NCI-H748 (cell line): ENCODE measurements around the gene ETV6.

ENCODE experiments used
- DNase-seq: peaks from one replicate; lab custom pipeline; 2025; ENCODE audit not compliant: unreplicated experiment; lab: John Stamatoyannopoulos, UW

ETV6 gene

DNA sequence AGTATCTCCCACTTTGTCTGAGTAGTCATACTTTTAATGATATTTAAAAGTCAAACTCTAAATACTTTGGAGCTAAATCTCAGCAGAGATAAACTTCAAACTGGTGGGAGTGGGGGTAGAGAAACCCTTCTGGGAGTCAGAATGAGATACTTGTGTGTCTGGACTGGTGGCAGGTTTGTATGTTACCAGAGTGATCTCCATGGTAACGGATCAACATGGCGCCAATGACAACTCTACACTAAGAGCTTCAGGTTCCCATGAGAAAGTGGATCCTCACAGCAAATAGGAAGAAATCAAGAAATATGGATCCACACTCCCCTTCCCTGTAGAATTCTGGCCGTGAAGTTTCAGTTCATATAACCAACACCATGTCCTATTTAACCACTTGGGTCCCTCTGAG is 121.9 kb downstream of the ETV6 start:
- peak; percentile 34 for DNase-seq

DNA sequence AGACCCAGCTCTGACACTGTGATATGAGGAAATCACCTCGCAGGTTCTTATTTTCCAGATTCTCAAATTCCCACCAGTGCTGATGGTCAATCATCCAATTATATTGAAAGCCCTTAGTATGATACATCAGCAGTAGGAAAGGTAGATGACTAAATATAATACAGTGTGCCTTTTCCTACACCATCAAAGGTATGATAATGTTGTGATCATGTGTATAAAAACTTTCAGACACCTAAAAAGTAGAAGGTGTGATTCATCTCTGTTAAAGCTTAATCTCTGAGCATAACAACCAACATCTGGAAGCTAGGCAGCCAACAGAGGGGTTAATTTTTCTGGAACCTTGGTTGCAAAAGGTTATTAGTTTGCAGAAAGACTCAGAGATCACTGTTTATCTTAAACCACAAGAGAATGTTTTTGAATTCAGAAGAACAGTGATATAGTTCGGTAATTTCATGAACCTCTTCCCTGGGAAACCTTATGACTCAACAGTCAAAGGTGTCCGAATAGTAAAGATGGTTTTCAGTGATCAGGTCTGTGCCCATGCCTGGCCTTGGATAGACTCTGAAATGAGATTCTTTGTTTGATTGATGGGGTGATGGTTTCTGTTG is 122.5 kb downstream of the ETV6 start:
- no peak for DNase-seq

DNA sequence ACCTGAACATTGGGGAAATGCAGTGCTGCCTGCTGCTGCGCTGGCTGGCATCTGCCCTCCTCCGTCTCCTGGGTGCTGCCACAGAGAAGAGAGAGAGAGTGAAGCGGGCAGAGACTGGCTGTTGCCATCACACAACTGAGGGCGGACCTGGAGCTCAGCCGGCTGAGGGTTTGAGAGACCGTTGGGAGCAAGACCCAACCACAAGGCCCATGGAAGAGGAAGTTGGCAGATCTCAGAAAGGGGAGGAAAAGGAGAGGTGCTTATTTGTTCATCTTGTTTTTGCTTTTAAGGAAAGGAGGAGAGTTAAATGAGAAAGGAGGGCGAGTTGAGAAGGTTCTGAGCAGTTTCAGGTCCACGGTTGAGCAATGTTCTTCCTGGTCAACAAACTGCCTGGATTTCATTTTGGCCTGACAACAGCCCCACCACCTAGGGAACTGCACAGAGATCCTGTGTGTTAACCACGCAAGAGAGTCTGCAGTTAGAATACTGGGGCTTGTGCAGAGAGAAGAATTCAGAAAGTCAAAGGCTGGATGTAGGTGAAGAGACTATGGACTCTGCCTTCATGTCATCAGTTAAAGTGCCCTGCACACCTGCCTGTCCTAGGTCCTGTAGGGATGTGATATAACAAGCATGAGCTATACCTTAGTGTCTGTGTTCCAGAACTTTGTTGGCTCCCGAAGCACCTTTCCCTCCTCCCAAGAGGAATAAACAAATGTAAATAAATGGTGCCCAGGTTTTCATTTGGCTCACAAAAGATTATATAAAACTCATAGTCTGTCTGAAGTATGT is 124.6 kb downstream of the ETV6 start:
- DNase-seq: no peak

- DNase-seq: no peak
These were observed 125.3 kb downstream of the ETV6 start for GRCh38 chr12:11774821-11775220.

DNA sequence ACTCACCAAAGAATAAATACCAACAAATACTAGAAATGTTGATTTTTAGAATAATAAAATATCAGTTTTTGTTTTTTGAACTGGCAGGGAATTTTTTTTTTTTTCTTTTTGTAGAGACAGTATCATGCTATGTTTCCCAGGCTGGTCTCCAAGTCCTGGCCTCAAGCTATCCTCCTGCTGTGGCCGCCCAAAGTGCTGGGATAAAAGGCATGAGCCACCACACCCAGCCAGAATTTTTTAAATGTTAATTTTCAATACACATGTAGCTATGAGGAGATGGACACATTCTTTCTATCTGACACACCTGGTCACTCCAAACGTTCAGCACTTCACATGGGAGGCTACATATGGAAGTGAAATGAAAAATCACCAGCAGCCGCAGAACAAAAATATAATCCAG is 126.8 kb downstream of the ETV6 start:
- DNase-seq: no peak

DNA sequence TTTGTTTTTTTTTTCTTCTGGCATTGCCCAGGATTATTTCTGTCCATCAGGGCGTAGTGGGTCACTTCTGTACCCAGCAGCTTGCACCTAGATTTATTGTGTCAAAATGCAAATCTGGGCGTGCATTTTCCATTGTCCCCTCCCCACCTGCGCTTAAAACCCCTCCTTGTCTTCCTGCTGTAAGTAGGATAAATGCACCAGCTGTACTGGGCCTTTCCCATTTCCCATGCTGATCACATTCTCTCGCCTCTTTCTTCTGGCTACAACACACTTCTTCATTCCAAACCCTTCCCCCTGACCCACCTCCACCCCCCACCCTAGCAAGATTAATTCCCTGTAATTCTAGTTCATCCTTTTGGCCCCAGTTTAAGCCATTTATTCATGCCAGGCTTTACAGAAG is 128.0 kb downstream of the ETV6 start:
- DNase-seq: no peak

GRCh38 chr12:11777962-11778361 is 128.5 kb downstream of the ETV6 start:
- DNase-seq: no peak

DNA sequence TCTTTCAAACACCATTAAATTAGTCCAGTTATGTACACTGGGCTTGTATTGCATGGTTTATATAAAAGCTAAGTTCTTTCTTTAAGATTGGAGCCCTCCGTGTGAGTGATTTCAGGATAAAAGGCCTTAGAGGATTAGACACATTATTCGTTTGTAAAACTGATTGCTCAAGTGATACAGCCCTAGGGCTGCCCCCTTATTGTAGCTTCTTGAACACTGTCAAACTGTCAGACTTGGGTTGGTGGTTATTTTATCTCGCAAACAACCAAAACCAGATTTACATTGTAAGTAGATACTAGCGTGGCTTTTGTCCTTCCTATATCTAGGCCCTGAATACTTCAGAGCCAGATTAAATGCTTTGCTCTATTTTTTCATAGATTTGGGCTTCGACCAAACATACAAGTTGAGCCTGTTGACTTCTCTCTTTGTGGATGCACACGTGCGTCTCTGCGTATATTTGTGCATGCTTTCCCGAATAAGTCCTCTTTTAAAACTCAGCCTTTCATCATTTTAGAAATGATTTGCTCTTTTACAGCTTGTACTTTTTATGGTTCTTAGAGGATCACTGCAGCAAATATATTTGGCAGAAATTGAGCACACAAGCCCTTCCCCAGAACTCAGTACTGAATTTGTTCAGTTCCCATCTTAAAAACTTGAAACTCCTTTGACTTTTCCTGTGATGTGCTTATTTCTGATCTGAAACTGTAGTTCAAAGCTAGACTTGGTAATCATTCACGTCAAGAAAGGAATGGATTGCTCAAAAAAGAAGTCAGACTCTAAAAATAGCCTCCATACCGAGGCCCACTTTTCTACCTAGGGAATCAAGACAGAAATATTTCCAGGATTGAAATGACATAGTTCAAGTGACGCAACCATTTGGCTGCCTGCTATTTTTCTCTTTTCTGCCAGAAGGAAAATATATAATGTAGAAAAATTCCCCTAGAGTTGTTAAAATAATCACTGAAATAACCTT is 129.5 kb downstream of the ETV6 start:
- no peak for DNase-seq

GRCh38 chr12:11780521-11781101 is 131.1 kb downstream of the ETV6 start:
- no peak for DNase-seq

GRCh38 chr12:11782914-11783420 is 133.5 kb downstream of the ETV6 start:
- DNase-seq: no peak

DNA sequence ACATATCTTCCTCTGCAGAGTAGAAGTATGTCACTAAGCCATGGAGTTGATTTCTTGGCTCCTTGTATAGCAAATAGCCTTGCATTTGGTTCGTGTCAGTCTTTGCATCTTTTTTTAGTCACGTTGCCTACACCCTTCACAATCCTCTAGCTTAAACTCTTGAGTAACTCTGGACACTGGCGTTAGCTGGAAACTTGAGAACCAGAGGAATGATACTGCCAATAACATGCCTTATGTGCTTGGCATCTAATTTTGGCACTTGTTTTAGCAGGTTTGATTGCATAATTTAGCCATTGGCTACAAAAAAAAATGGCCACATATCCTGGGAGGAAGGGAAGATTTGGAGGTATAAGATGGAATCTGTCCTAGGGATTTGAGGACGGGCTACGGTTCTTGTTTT is 136.2 kb downstream of the ETV6 start:
- no peak for DNase-seq

DNA sequence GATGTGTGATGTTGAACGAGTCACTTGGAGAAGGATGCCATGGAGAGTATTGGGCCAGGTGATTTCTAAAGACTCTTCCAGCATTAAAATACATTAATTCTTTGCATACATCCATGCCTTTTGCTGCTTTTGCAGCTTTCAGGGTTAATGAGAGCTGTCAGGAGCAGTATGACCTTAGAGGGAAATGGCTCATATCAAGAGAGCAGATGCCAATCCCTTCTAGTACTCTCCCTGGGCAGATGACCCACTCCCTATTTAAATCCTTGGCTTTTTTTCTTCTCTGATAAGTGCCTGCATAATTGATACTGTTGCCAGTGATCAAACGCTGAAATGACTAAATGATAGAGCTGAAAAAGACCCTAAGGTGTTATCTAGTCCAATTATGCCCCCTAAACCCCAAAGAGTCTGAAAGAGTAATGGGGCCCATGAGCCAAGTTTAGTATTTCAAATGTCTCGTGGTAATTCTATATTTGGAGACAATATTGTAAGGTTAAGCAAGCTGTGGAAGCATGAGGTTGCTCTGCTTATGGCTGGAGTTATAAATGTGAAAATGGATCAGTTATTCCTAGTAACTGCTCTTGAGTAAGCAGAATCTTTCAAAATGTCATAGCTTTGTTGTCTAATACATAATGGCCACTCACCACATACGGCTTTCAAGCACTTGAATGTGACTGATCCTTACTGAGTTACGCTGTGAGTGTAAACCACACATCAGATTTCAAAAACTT is 137.3 kb downstream of the ETV6 start:
- no peak for DNase-seq

GRCh38 chr12:11787437-11787836 is 138.0 kb downstream of the ETV6 start:
- DNase-seq: no peak

- no peak for DNase-seq
These were observed 138.7 kb downstream of the ETV6 start for GRCh38 chr12:11787933-11788849.

DNA sequence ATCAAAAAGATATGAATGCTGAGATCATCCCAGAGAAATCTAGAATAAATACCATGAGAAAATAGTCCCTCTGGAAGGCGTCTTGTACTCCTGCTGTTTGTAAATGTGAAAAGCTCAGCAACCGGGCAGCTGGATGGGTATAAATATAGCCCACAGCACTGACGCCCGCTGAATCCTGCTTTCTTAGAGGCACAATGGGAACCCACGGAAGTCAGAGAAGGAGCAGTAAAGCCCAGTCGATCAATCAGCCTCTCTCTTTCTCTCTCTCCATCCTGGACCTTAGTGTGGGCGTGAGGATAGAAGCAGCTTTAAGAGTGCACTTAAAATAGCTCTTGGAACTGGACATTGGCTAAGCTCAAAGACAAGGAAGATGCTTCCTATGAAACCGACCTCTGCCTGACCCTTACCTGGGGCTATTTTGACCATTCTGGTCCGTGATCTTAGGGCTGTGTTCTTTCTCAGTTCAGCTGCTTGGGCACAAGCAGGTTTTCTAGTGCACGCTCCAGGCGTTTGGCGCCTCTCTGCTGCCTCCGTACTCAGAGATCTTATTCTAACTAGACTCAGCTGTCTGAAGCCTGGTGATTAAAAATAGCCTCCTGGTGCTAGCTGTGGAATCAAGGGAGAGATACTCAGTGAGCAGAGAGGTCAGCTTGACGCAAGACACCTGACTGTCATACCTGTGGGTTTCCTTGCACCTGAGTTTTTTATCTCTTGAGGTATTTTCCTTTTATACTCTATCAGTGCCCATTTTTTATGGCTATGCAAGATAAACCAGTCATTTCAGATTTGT is 144.6 kb downstream of the ETV6 start:
- DNase-seq: no peak

GRCh38 chr12:11794751-11795150 is 145.3 kb downstream of the ETV6 start:
- no peak for DNase-seq

GRCh38 chr12:11795192-11795912 is 145.9 kb downstream of the ETV6 start:
- DNase-seq: no peak

GRCh38 chr12:11795913-11796459 is 146.5 kb downstream of the ETV6 start:
- DNase-seq: no peak
